ENCODE measurements around the gene NOVA2. TPM values are rescaled to one million over a fixed set of nuclear protein-coding genes. Genes with fewer than 3 reads are reported as not detected.

NOVA2 gene
- total and polyA plus RNA-seq, 9 of the 15 experiments (the other 6 are each of a cell fraction or from before 2014, with no cell fraction given) = not detected

DNA sequence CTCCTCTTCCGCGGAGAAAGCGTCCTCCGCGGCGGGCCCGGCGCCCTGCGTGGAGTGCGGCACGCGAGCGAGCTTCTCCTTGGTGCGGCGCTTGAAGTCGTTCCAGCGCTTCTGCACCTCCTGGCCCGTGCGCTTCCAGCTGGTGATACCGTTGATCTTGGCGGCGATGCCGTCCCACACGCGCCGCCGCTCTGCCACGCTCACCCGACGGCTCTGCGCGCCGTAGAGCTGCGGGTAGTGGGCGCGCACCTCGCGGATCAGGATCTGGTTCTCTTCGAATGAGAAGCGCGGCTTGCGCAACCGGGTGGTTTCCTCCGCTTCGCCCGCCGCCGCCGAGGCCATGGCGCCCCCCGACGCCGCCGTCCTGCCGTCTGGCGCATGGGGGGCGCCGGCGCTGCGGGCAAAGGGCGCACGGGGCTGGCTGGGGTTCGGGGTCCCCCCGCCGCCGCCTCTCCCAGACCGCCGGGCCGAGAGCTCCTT lies 72.2 kb downstream of the NOVA2 start (continued):
- TF ChIP-seq, protein P1, sequence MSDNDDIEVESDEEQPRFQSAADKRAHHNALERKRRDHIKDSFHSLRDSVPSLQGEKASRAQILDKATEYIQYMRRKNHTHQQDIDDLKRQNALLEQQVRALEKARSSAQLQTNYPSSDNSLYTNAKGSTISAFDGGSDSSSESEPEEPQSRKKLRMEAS (CRISPR knock-in tag; IDR thresholded peaks at IDR 0.05) = peak; percentile 45; the same call in 1 of the 2 replicates
- TF ChIP-seq, protein P2, sequence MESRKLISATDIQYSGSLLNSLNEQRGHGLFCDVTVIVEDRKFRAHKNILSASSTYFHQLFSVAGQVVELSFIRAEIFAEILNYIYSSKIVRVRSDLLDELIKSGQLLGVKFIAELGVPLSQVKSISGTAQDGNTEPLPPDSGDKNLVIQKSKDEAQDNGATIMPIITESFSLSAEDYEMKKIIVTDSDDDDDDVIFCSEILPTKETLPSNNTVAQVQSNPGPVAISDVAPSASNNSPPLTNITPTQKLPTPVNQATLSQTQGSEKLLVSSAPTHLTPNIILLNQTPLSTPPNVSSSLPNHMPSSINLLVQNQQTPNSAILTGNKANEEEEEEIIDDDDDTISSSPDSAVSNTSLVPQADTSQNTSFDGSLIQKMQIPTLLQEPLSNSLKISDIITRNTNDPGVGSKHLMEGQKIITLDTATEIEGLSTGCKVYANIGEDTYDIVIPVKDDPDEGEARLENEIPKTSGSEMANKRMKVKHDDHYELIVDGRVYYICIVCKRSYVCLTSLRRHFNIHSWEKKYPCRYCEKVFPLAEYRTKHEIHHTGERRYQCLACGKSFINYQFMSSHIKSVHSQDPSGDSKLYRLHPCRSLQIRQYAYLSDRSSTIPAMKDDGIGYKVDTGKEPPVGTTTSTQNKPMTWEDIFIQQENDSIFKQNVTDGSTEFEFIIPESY (CRISPR knock-in tag; IDR thresholded peaks at IDR 0.05) = peak; percentile 96
- TF ChIP-seq ZNF316 (IDR thresholded peaks at IDR 0.05) (no peak), HNRNPL (IDR thresholded peaks at IDR 0.05; ENCODE audit: low read depth, low read length) (0 out of 2 replicates have a peak, but pooled peaks have one; percentile 27), HNRNPK (IDR thresholded peaks at IDR 0.05; ENCODE audit: low read depth, low read length, poor library complexity, severe bottlenecking) (no peak), ETS2 (tag; IDR thresholded peaks at IDR 0.05; ENCODE audit: borderline replicate concordance, poor library complexity, severe bottlenecking) (no peak), SRSF9 (IDR thresholded peaks at IDR 0.05; ENCODE audit: borderline replicate concordance, low read depth, low read length) (no peak), LEF1 (IDR thresholded peaks at IDR 0.05) (no peak), HEY1 (CRISPR knock-in tag; IDR thresholded peaks at IDR 0.05; ENCODE audit: borderline replicate concordance) (no peak)
- TF ChIP-seq, protein P3, sequence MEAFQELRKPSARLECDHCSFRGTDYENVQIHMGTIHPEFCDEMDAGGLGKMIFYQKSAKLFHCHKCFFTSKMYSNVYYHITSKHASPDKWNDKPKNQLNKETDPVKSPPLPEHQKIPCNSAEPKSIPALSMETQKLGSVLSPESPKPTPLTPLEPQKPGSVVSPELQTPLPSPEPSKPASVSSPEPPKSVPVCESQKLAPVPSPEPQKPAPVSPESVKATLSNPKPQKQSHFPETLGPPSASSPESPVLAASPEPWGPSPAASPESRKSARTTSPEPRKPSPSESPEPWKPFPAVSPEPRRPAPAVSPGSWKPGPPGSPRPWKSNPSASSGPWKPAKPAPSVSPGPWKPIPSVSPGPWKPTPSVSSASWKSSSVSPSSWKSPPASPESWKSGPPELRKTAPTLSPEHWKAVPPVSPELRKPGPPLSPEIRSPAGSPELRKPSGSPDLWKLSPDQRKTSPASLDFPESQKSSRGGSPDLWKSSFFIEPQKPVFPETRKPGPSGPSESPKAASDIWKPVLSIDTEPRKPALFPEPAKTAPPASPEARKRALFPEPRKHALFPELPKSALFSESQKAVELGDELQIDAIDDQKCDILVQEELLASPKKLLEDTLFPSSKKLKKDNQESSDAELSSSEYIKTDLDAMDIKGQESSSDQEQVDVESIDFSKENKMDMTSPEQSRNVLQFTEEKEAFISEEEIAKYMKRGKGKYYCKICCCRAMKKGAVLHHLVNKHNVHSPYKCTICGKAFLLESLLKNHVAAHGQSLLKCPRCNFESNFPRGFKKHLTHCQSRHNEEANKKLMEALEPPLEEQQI (IDR thresholded peaks at IDR 0.05) = no peak
- TF ChIP-seq, protein P4, sequence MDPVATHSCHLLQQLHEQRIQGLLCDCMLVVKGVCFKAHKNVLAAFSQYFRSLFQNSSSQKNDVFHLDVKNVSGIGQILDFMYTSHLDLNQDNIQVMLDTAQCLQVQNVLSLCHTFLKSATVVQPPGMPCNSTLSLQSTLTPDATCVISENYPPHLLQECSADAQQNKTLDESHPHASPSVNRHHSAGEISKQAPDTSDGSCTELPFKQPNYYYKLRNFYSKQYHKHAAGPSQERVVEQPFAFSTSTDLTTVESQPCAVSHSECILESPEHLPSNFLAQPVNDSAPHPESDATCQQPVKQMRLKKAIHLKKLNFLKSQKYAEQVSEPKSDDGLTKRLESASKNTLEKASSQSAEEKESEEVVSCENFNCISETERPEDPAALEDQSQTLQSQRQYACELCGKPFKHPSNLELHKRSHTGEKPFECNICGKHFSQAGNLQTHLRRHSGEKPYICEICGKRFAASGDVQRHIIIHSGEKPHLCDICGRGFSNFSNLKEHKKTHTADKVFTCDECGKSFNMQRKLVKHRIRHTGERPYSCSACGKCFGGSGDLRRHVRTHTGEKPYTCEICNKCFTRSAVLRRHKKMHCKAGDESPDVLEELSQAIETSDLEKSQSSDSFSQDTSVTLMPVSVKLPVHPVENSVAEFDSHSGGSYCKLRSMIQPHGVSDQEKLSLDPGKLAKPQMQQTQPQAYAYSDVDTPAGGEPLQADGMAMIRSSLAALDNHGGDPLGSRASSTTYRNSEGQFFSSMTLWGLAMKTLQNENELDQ (CRISPR knock-in tag; IDR thresholded peaks at IDR 0.05; ENCODE audit: borderline replicate concordance) = no peak
- TF ChIP-seq, protein P5, sequence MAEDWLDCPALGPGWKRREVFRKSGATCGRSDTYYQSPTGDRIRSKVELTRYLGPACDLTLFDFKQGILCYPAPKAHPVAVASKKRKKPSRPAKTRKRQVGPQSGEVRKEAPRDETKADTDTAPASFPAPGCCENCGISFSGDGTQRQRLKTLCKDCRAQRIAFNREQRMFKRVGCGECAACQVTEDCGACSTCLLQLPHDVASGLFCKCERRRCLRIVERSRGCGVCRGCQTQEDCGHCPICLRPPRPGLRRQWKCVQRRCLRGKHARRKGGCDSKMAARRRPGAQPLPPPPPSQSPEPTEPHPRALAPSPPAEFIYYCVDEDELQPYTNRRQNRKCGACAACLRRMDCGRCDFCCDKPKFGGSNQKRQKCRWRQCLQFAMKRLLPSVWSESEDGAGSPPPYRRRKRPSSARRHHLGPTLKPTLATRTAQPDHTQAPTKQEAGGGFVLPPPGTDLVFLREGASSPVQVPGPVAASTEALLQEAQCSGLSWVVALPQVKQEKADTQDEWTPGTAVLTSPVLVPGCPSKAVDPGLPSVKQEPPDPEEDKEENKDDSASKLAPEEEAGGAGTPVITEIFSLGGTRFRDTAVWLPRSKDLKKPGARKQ (CRISPR knock-in tag; IDR thresholded peaks at IDR 0.05) = peak; percentile 91
- TF ChIP-seq, protein P6, sequence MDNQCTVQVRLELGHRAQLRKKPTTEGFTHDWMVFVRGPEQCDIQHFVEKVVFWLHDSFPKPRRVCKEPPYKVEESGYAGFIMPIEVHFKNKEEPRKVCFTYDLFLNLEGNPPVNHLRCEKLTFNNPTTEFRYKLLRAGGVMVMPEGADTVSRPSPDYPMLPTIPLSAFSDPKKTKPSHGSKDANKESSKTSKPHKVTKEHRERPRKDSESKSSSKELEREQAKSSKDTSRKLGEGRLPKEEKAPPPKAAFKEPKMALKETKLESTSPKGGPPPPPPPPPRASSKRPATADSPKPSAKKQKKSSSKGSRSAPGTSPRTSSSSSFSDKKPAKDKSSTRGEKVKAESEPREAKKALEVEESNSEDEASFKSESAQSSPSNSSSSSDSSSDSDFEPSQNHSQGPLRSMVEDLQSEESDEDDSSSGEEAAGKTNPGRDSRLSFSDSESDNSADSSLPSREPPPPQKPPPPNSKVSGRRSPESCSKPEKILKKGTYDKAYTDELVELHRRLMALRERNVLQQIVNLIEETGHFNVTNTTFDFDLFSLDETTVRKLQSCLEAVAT (IDR thresholded peaks at IDR 0.05) = no peak
- TF ChIP-seq, protein P7, sequence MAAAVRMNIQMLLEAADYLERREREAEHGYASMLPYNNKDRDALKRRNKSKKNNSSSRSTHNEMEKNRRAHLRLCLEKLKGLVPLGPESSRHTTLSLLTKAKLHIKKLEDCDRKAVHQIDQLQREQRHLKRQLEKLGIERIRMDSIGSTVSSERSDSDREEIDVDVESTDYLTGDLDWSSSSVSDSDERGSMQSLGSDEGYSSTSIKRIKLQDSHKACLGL (CRISPR knock-in tag; IDR thresholded peaks at IDR 0.05; ENCODE audit: borderline replicate concordance, poor library complexity, severe bottlenecking) = no peak
